Progenitor cell of endocrine pancreas (in vitro differentiated cells): ENCODE measurements around the gene APOBEC3H. TPM values are rescaled to one million over a fixed set of nuclear protein-coding genes. Genes with fewer than 3 reads are reported as not detected.

Experiments
- DNase-seq: peaks from one replicate; pipeline ENCODE4 v3.0.0; 2021; ENCODE audit warnings: low spot score; ENCODE audit not compliant: unreplicated experiment
- H3K27ac Mint-ChIP-seq: 2 replicates; pipeline ENCODE4 v1.8.0; 2021; ENCODE audit warnings: mild to moderate bottlenecking, moderate library complexity, mixed read lengths
- H3K27me3 Mint-ChIP-seq: 2 replicates; pipeline ENCODE4 v1.8.0; 2021; ENCODE audit warnings: mixed read lengths
- H3K36me3 Mint-ChIP-seq: 2 replicates; pipeline ENCODE4 v1.8.0; 2022; ENCODE audit warnings: mixed read lengths; ENCODE audit not compliant: insufficient read depth
- H3K4me1 Mint-ChIP-seq: 2 replicates; pipeline ENCODE4 v1.8.0; 2021; ENCODE audit warnings: low read depth, mixed read lengths
- H3K4me3 Mint-ChIP-seq: 2 replicates; pipeline ENCODE4 v1.8.0; 2021; ENCODE audit warnings: low read depth, mild to moderate bottlenecking, moderate library complexity, mixed read lengths
- H3K9me3 Mint-ChIP-seq: 2 replicates; pipeline ENCODE4 v1.8.0; 2021; ENCODE audit warnings: low read depth, mixed read lengths
- total RNA-seq: library from RNA; stranded (reverse); gene quantifications from 2 replicates; pipeline ENCODE4 v1.2.1, GENCODE V29; 2021
- TF ChIP-seq, protein P1 (sequence below): fragments of 200-600 bp; sonication (generic); IDR thresholded peaks from one replicate; pipeline ENCODE4 v1.5.0; 2021; ENCODE audit warnings: antibody characterized with exemption, mild to moderate bottlenecking; ENCODE audit not compliant: unreplicated experiment

The APOBEC3H gene
- total RNA-seq, 1 donor from 2014 or later = not detected

DNA sequence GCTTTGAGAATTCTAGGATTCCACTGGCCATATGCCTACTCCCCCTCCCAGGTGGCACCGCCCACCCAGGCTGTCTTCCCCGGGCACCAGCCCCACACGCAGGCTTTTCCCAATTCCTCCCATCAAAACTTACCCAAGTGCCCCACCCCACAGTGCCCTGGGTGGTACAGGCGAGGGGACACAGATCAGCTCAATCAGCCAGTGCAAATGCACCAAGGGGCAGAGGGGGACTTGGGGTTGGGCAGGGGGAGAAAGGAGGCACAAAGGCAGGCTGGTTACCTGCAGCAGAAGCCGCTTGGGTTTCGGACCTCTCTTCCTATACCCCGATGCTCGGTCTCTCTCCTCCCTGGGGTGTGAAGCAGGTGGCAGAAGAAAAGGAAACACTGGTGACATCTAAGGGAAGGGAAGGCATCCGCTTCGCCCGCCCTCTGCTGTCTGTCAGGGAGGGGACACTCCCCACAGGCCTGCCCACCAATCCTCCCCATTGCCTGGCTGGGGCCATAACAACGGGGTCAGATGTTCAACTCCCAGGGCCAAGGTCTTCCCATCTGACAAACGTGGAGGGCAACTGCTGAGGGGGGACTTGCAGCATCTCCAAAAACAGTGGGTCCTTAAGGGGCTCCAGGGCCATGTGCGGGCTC, 41.4 kb downstream of the APOBEC3H start:
- no peak for DNase-seq
- Mint-ChIP-seq H3K4me1 (peaks cover 6% of the 10 kb centered on the region), H3K27me3 (peaks cover 9% of the 10 kb centered on the region), H3K36me3 (no peaks in the 10 kb centered on the region), H3K9me3 (no peaks in the 10 kb centered on the region), H3K27ac (no peak overlapping the region), H3K4me3 (no peak overlapping the region)
- TF ChIP-seq, protein P1, sequence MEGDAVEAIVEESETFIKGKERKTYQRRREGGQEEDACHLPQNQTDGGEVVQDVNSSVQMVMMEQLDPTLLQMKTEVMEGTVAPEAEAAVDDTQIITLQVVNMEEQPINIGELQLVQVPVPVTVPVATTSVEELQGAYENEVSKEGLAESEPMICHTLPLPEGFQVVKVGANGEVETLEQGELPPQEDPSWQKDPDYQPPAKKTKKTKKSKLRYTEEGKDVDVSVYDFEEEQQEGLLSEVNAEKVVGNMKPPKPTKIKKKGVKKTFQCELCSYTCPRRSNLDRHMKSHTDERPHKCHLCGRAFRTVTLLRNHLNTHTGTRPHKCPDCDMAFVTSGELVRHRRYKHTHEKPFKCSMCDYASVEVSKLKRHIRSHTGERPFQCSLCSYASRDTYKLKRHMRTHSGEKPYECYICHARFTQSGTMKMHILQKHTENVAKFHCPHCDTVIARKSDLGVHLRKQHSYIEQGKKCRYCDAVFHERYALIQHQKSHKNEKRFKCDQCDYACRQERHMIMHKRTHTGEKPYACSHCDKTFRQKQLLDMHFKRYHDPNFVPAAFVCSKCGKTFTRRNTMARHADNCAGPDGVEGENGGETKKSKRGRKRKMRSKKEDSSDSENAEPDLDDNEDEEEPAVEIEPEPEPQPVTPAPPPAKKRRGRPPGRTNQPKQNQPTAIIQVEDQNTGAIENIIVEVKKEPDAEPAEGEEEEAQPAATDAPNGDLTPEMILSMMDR = no peak

DNA sequence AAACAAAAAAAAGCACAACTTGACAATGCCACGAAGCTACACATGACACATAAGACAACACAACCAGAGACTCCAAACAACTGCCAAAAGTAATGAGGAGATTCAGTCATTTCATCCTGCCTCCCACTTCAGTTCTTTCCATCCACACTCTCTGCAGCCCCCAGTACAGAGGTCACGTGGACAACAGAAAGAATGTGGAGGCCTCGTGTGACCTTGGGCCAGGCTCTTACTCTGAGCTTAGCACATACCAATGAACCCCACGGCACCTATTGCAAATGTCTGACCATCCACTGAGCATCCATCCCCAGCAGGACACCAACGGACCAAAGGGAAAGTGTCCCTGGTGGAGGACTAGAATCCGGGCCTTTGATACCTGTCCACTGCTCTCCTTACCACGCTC, 42.9 kb downstream of the APOBEC3H start:
- TF ChIP-seq, protein P1 = no peak
- Mint-ChIP-seq H3K36me3 (no peaks in the 10 kb centered on the region), H3K27me3 (peaks cover 18% of the 10 kb centered on the region), H3K9me3 (no peaks in the 10 kb centered on the region), H3K27ac (no peak overlapping the region), H3K4me1 (peaks cover 6% of the 10 kb centered on the region), H3K4me3 (no peak overlapping the region)
- no peak for DNase-seq

DNA sequence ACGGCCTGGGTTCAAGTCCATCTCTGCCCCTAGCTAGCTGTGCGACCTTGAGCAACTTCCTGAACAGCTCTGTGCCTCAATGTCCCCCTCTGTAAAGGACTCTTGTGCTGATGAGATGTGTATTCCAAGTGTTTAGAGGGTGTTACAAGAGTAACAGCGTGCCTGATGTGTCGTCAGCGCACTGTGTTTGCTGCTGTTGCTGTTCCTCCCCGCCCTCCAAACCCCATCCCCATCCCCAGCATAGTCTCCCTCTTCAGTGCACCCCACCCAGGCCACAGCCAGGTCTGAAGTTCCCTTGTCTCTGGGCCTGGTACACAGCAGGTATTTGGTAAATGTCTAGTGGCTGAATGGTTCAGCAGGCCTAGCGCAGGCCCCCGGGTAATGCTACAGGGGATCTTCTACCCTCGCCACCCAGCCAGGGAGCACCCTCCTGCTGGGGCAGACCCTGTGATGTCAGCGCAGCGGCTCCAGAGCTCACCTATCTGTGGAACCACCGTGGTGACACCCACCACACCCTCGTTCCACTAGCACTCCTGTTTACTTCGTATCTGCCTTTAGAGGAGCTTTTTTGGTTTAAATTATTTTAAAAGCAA, 45.1 kb downstream of the APOBEC3H start:
- H3K4me3 Mint-ChIP-seq = no peak overlapping the region
- no peaks in the 10 kb centered on the region for H3K9me3 Mint-ChIP-seq
- H3K36me3 Mint-ChIP-seq = no peaks in the 10 kb centered on the region
- TF ChIP-seq, protein P1 = no peak
- H3K4me1 Mint-ChIP-seq = peaks cover 6% of the 10 kb centered on the region
- peaks cover 14% of the 10 kb centered on the region for H3K27me3 Mint-ChIP-seq
- DNase-seq = no peak
- H3K27ac Mint-ChIP-seq = no peak overlapping the region

DNA sequence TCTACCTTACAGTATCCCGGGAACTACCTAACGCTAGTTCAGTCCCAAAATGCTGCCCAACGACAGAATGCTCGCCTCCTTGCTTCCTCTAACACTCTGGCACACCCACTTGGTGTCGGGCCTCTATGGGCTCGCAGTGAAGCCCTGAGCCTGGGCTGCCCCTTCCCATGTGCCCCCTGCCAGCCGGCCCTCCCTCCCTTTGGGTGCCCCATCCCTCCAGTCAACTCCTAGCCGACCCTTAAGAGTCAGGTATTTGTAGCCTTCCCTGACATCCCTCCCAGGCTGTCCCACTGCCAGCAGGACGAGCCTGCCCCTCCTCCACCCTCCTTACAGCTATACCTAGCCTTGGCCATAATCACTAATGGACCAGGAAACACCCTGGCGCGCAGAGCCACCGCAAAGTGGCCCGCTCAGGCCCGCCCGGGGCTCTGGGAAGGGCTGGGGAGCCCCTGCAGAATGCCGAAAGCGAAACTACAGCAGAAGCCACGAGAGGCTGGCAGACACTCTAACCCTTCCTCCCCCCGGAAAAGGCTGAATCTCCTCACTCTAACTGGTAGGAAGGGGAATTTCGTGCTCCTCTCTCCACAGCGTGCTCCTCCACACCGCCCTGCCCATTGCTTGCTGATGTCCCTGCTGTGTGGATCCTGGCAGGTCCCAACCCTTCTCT, 47.2 kb downstream of the APOBEC3H start:
- peaks cover 14% of the 10 kb centered on the region for H3K27me3 Mint-ChIP-seq
- DNase-seq = no peak

More for the DNA sequence above, 47.2 kb downstream of the APOBEC3H start:
- no peaks in the 10 kb centered on the region for H3K9me3 Mint-ChIP-seq
- no peaks in the 10 kb centered on the region for H3K36me3 Mint-ChIP-seq
- TF ChIP-seq, protein P1 = no peak
- H3K4me3 Mint-ChIP-seq = peak overlapping the region; percentile 66
- H3K27ac Mint-ChIP-seq = no peak overlapping the region
- peaks cover 11% of the 10 kb centered on the region for H3K4me1 Mint-ChIP-seq
